OCI-LY3 (cell line): ENCODE data around the gene CPT1C.

ENCODE experiments used
- H2AFZ ChIP-seq: fragments of 200-600, 300-600 bp; shearing (Covaris generic); 2 replicates; pipeline ENCODE4 v1.6.0; 2014; ENCODE audit warnings: antibody characterized with exemption, low read depth, low read length
- H3K27ac ChIP-seq: fragments of 200-600, 300-600 bp; sonication (generic); 2 replicates; pipeline ENCODE4 v1.5.1; 2014; ENCODE audit warnings: mild to moderate bottlenecking, low read length, moderate library complexity, mixed read lengths
- H3K27me3 ChIP-seq: fragments of 200-600, 300-600 bp; sonication (generic); 2 replicates; pipeline ENCODE4 v1.6.1; 2014; ENCODE audit warnings: low read depth, low read length, mixed read lengths
- H3K36me3 ChIP-seq: fragments of 200-600, 300-600 bp; sonication (generic); replicated peaks from 2 replicates; pipeline ENCODE3; 2014; ENCODE audit warnings: low read depth, low read length, mixed read lengths
- H3K4me1 ChIP-seq: fragments of 300-600, 200-600 bp; sonication (generic); 2 replicates; pipeline ENCODE4 v1.6.1; 2014; ENCODE audit warnings: low read length, mixed read lengths
- H3K4me2 ChIP-seq: fragments of 200-600, 300-600 bp; sonication (generic); 2 replicates; pipeline ENCODE4 v1.6.1; 2014; ENCODE audit warnings: low read length, mixed read lengths
- H3K4me3 ChIP-seq: fragments of 300-600, 200-600 bp; sonication (generic); 2 replicates; pipeline ENCODE4 v1.5.1; 2014; ENCODE audit warnings: antibody characterized with exemption, mild to moderate bottlenecking, low read length, moderate library complexity
- H3K79me2 ChIP-seq: fragments of 300-600, 200-600 bp; shearing (Covaris generic); 2 replicates; pipeline ENCODE4 v1.6.1; 2014; ENCODE audit warnings: mild to moderate bottlenecking, low read length, mixed read lengths
- H3K9ac ChIP-seq: fragments of 300-600, 200-600 bp; shearing (Covaris generic); 2 replicates; pipeline ENCODE4 v1.6.0; 2014; ENCODE audit warnings: mild to moderate bottlenecking, low read length, moderate library complexity
- H3K9me3 ChIP-seq: fragments of 200-600, 300-600 bp; shearing (Covaris generic); 2 replicates; pipeline ENCODE4 v1.6.1; 2014; ENCODE audit warnings: low read length, mixed read lengths; ENCODE audit not compliant: insufficient read depth
- H4K20me1 ChIP-seq: fragments of 200-600, 300-600 bp; sonication (generic); 2 replicates; pipeline ENCODE4 v1.6.1; 2016; ENCODE audit warnings: low read length, mixed read lengths; ENCODE audit not compliant: insufficient read depth
- EZH2phosphoT487 ChIP-seq: fragments of 200-600 bp; shearing (Covaris generic); IDR thresholded peaks from 2 replicates; pipeline ENCODE4 v1.6.1; 2018; ENCODE audit warnings: antibody characterized with exemption, mixed run types, low read depth
- TF ChIP-seq, protein P1 (sequence below): fragments of 200-600, 300-600 bp; sonication (generic); IDR thresholded peaks from 2 replicates; pipeline ENCODE4 v1.5.1; 2014; ENCODE audit warnings: antibody characterized with exemption, low read length, low read depth

The CPT1C gene

DNA sequence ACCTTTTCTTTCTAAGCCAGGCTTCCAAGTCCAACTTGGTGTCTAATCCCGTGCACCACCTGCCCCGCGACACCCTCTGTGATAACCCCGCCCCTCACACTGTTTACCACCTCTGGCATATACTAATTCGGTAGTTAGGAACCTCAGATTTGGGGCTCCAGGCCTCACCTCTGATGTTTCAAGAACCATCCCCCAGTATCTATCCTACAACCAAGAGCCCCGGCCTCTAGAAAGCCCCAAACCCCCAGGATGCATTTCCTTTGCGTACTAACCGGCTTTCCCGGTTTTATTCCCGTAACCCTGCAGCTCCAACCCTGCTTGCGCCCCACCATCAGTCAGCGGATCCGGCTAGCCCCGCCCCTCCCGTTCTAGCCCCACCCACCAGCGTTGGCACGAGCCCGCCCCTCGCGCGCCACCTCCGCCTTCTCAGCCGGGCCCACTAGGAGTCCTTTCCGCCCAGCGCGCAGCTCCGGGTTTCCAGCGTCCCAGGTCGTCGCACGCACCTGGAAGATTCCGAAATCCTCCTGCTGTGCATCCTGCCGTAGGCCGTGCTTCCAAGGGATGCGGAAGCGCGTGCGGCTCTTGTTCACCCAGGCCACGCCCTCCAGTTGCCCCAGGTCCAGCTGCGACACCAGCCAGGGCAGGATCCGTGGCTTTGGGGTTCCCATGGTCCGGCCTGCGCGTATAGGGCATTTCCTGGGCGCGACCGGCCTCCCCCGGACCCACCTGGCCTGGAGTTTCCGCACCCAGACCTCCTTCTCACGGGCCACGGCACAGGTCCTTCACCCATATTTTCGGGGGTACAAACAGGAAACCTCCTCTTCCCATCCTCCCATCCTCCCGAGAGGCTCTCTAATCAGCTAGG, 26.5 kb upstream of the CPT1C start:
- TF ChIP-seq, protein P1, sequence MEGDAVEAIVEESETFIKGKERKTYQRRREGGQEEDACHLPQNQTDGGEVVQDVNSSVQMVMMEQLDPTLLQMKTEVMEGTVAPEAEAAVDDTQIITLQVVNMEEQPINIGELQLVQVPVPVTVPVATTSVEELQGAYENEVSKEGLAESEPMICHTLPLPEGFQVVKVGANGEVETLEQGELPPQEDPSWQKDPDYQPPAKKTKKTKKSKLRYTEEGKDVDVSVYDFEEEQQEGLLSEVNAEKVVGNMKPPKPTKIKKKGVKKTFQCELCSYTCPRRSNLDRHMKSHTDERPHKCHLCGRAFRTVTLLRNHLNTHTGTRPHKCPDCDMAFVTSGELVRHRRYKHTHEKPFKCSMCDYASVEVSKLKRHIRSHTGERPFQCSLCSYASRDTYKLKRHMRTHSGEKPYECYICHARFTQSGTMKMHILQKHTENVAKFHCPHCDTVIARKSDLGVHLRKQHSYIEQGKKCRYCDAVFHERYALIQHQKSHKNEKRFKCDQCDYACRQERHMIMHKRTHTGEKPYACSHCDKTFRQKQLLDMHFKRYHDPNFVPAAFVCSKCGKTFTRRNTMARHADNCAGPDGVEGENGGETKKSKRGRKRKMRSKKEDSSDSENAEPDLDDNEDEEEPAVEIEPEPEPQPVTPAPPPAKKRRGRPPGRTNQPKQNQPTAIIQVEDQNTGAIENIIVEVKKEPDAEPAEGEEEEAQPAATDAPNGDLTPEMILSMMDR, result no peak
- TF ChIP-seq EZH2phosphoT487, result no peak
- Histone ChIP-seq H3K27me3 (no peaks in the 10 kb centered on the region), H2AFZ (no peak overlapping the region), H3K27ac (peak overlapping the region; percentile 84), H3K4me3 (peak overlapping the region; percentile 88), H4K20me1 (peaks cover 12% of the 10 kb centered on the region), H3K4me2 (peak overlapping the region; percentile 86), H3K4me1 (peaks cover 14% of the 10 kb centered on the region), H3K36me3 (peaks cover 39% of the 10 kb centered on the region), H3K9me3 (no peaks in the 10 kb centered on the region), H3K79me2 (peaks cover 42% of the 10 kb centered on the region), H3K9ac (peak overlapping the region; percentile 85)

DNA sequence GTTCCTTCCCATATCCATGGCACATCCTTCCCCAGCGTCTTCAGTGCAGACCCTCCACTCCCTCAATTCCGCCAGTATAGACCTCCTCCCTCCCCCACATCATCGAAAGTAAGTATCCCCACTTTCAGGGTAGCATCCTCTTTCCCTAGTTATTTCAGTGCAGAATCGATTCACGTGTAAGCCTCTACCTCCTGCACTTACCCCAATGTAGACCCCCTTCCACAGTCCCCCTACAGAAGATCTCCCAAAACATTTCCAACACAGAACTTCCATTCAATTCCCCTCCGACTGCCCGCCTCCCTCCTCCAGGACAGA, 25.9 kb upstream of the CPT1C start:
- H3K27ac ChIP-seq, result peak overlapping the region; percentile 84
- no peak for TF ChIP-seq EZH2phosphoT487
- TF ChIP-seq, protein P1, result no peak
- peak overlapping the region; percentile 88 for H3K4me3 ChIP-seq
- no peaks in the 10 kb centered on the region for H3K27me3 ChIP-seq
- H3K4me1 ChIP-seq, result peaks cover 14% of the 10 kb centered on the region
- H3K9ac ChIP-seq, result peak overlapping the region; percentile 85
- peaks cover 42% of the 10 kb centered on the region for H3K79me2 ChIP-seq
- peaks cover 12% of the 10 kb centered on the region for H4K20me1 ChIP-seq
- no peak overlapping the region for H2AFZ ChIP-seq
- H3K36me3 ChIP-seq, result peaks cover 38% of the 10 kb centered on the region
- peak overlapping the region; percentile 86 for H3K4me2 ChIP-seq
- no peaks in the 10 kb centered on the region for H3K9me3 ChIP-seq

DNA sequence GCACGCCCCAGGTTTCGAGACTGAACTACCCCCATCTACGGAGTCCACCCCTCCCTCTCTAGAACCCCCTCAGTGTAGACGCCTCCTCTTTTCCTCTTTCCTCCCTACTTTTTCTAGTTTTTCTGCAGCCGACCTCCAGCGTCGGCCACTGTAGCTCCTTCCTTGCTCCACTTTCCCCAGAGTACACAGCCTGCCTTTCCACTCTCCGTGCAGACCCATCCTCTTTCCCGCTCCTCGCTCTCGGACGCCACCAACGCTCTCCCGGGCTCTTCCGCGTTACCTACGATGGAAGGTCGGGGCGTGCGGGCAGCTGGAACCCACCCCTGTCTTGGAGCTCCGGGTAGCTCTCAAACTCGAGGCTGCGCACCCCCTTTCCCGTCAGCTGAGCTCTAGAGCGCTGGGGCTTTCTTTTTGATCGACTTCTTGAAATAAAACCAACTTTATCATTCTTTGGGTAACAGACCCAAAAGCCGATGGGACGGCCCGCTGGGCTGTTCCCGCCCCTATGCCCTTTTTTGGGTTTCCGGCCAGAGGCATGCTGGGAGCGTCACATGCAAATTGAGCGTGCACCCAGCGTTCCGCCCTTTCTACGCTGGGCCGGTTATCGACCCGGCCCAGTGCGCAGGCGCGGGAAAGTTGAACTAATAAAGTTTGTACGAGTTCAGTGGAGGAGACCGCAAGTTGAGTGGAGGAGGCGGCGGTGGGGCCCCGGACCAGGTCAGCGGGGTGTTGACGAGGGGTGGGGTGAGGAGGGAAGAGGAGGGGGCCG, 25.4 kb upstream of the CPT1C start, which contains the start of the genes BCL2L12 and IRF3:
Gene BCL2L12 (plus strand): TSS at position 583 of the 769 bp plus-strand sequence. CDS start 760 bp downstream, outside the sequence.
Gene IRF3 (minus strand): TSS at position 507 of the 769 bp plus-strand sequence. CDS start 1,019 bp downstream, outside the sequence.
- Histone ChIP-seq H3K9me3 (no peaks in the 10 kb centered on the region), H3K9ac (peak within 1 kb of the TSS; percentile 85), H3K36me3 (peaks cover 32% of the 10 kb centered on the region), H3K79me2 (peaks cover 42% of the 10 kb centered on the region), H3K4me1 (peaks cover 14% of the 10 kb centered on the region), H3K27me3 (no peaks in the 10 kb centered on the region), H3K4me2 (peak within 1 kb of the TSS; percentile 95), H3K4me3 (peak within 1 kb of the TSS; percentile 88), H4K20me1 (peaks cover 12% of the 10 kb centered on the region), H3K27ac (peak within 1 kb of the TSS; percentile 84), H2AFZ (peak within 1 kb of the TSS; percentile 30; the same call in 1 of the 2 replicates)
- TF ChIP-seq EZH2phosphoT487, result no peak
- TF ChIP-seq, protein P1, result no peak

DNA sequence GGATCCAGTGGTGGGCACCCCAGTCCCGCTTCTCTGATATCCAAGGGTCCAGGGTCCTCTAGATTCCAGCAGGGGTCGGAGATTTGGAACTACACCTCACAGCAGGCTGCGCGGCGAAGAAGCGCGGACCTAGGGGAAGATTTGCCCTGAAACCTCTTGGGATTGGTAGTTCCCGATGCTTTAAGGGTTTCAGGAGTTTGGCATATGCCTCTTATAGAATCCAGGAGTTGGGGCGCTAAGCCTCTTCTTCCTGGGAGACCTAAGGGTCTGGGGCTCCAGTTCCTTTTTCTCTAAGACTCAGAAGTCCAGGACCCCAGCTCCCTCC, 24.8 kb upstream of the CPT1C start:
- H3K27me3 ChIP-seq, result no peaks in the 10 kb centered on the region
- peak overlapping the region; percentile 44 for H3K27ac ChIP-seq
- peaks cover 42% of the 10 kb centered on the region for H3K79me2 ChIP-seq
- peak overlapping the region; percentile 88 for H3K4me3 ChIP-seq
- H4K20me1 ChIP-seq, result peaks cover 11% of the 10 kb centered on the region
- peak overlapping the region; percentile 95 for H3K4me2 ChIP-seq
- H3K4me1 ChIP-seq, result peaks cover 14% of the 10 kb centered on the region
- H3K9ac ChIP-seq, result peak overlapping the region; percentile 85
- TF ChIP-seq, protein P1, result no peak
- TF ChIP-seq EZH2phosphoT487, result no peak
- H2AFZ ChIP-seq, result no peak overlapping the region
- no peaks in the 10 kb centered on the region for H3K9me3 ChIP-seq
- H3K36me3 ChIP-seq, result peaks cover 28% of the 10 kb centered on the region
